OCI-LY1 (cell line): ENCODE measurements around the gene GIT2.
"Not testable (repeated sequence)": the region's sequence is repeated elsewhere in the genome, so short reads cannot be mapped to it uniquely, and the experiment has no call there.

ENCODE experiments used
- H2AFZ ChIP-seq: fragments of 200-600 bp; sonication (generic), shearing (Covaris generic); 2 replicates; pipeline ENCODE4 v1.6.0; 2014; ENCODE audit warnings: antibody characterized with exemption, mild to moderate bottlenecking, low read length
- H3F3A ChIP-seq: fragments of 200-600 bp; sonication (generic), shearing (Covaris generic); 2 replicates; pipeline ENCODE4 v1.6.0; 2014; ENCODE audit warnings: mild to moderate bottlenecking, antibody characterized with exemption, low read length, moderate library complexity; ENCODE audit not compliant: insufficient read depth
- H3K27ac ChIP-seq: fragments of 200-600 bp; sonication (generic); 2 replicates; pipeline ENCODE4 v1.5.1; 2014; ENCODE audit warnings: low read length, mixed run types, mild to moderate bottlenecking, low read depth; ENCODE audit not compliant: poor library complexity, severe bottlenecking
- H3K27me3 ChIP-seq: fragments of 200-600 bp; sonication (generic); 2 replicates; pipeline ENCODE4 v1.6.0; 2014; ENCODE audit warnings: antibody characterized with exemption, mild to moderate bottlenecking, low read length, moderate library complexity; ENCODE audit not compliant: insufficient read depth
- H3K36me3 ChIP-seq: fragments of 200-600 bp; sonication (generic); 2 replicates; pipeline ENCODE4 v1.6.1; 2014; ENCODE audit warnings: mild to moderate bottlenecking, antibody characterized with exemption, low read length, moderate library complexity, mixed read lengths; ENCODE audit not compliant: insufficient read depth
- H3K4me1 ChIP-seq: fragments of 200-600 bp; sonication (generic); 2 replicates; pipeline ENCODE4 v1.5.1; 2014; ENCODE audit warnings: mild to moderate bottlenecking, low read length, moderate library complexity; ENCODE audit not compliant: insufficient read depth, severe bottlenecking
- H3K4me2 ChIP-seq: fragments of 200-600 bp; sonication (generic), shearing (Covaris generic); 2 replicates; pipeline ENCODE4 v1.6.1; 2014; ENCODE audit warnings: low read length
- H3K4me3 ChIP-seq: fragments of 200-600 bp; sonication (generic); 2 replicates; pipeline ENCODE4 v1.5.1; 2014; ENCODE audit warnings: low read length, low read depth, mild to moderate bottlenecking, mixed read lengths; ENCODE audit not compliant: poor library complexity, severe bottlenecking
- H3K79me2 ChIP-seq: fragments of 200-600 bp; shearing (Covaris generic); 2 replicates; pipeline ENCODE4 v1.6.1; 2016; ENCODE audit warnings: mixed run types, low read length, mixed read lengths; ENCODE audit not compliant: insufficient read depth
- H3K9ac ChIP-seq: fragments of 200-600 bp; sonication (generic), shearing (Covaris generic); 2 replicates; pipeline ENCODE4 v1.6.1; 2014; ENCODE audit warnings: mild to moderate bottlenecking, low read length, mixed read lengths
- H3K9me2 ChIP-seq: fragments of 200-600 bp; sonication (generic), shearing (Covaris generic); 2 replicates; pipeline ENCODE4 v1.6.1; 2014; ENCODE audit warnings: low read depth, mild to moderate bottlenecking, low read length, mixed read lengths
- H3K9me3 ChIP-seq: fragments of 200-600 bp; shearing (Covaris generic); 2 replicates; pipeline ENCODE4 v1.6.1; 2014; ENCODE audit warnings: low read length, mixed read lengths
- H4K20me1 ChIP-seq: fragments of 200-600 bp; sonication (generic), shearing (Covaris generic); 2 replicates; pipeline ENCODE4 v1.6.0; 2016; ENCODE audit warnings: mild to moderate bottlenecking, low read length; ENCODE audit not compliant: insufficient read depth
- EZH2 ChIP-seq: fragments of 200-600 bp; sonication (generic), shearing (Covaris generic); IDR thresholded peaks from 2 replicates; pipeline ENCODE4 v1.8.0; 2017; ENCODE audit warnings: borderline replicate concordance, mixed run types, mild to moderate bottlenecking, antibody characterized with exemption, low read length, moderate library complexity, mixed read lengths
- TF ChIP-seq, protein P1 (sequence below): fragments of 200-600 bp; sonication (generic), shearing (Covaris generic); IDR thresholded peaks from 2 replicates; pipeline ENCODE4 v1.5.1; 2017; ENCODE audit warnings: mild to moderate bottlenecking, antibody characterized with exemption, low read length, moderate library complexity, mixed read lengths

GIT2 gene

DNA sequence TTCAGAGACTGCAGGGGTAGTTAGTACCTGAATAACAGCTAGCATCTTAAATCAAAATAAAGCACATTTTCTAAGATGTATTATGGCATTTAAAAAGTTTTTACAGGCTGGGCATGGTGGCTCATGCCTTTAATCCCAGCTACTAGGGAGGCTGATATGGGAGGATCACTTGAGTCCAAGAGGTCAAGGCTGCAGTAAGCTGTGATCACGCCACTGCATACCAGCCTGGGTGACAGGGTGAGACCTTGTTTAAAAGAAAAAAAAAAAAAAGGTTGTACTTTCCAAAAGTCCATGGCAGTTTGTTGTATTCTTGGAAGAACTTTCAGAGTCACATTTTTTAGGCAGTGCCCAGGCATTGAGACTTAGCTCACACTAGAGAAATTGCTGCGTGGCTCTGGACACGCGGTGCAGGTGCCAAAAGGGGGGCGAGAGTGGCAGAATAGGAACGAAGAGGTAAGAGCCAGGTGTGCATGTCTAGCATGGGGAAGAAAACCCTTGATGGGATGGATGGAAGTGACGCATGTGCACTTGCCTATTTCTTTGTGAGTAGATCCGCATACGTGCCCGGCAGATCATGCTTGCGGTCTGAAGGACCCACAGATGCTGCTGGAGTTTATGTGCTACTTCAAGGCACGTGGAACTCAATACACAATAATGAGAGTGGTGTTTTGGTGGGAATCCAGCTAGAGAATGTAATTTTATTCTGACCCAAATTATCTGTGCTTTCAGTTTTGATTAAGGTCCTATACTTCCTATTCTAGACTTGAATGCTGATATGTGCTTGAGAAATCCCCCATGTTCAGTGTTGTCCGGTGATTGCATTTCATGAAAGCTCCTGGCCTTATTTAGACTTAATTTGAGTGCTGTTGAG, 14.9 kb upstream of the GIT2 start:
- TF ChIP-seq, protein P1, sequence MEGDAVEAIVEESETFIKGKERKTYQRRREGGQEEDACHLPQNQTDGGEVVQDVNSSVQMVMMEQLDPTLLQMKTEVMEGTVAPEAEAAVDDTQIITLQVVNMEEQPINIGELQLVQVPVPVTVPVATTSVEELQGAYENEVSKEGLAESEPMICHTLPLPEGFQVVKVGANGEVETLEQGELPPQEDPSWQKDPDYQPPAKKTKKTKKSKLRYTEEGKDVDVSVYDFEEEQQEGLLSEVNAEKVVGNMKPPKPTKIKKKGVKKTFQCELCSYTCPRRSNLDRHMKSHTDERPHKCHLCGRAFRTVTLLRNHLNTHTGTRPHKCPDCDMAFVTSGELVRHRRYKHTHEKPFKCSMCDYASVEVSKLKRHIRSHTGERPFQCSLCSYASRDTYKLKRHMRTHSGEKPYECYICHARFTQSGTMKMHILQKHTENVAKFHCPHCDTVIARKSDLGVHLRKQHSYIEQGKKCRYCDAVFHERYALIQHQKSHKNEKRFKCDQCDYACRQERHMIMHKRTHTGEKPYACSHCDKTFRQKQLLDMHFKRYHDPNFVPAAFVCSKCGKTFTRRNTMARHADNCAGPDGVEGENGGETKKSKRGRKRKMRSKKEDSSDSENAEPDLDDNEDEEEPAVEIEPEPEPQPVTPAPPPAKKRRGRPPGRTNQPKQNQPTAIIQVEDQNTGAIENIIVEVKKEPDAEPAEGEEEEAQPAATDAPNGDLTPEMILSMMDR: no peak
- TF ChIP-seq EZH2: no peak
- H3K27me3 ChIP-seq: no peaks in the 10 kb centered on the region
- H3K4me1 ChIP-seq: peaks cover 51% of the 10 kb centered on the region
- H3K27ac ChIP-seq: peak overlapping the region; percentile 95
- H3K79me2 ChIP-seq: peaks cover 36% of the 10 kb centered on the region
- no peaks in the 10 kb centered on the region for H3K9me3 ChIP-seq
- peak overlapping the region; percentile 75 for H3K9ac ChIP-seq
- H3F3A ChIP-seq: peaks cover 5% of the 10 kb centered on the region; the same call in 1 of the 2 replicates
- no peaks in the 10 kb centered on the region for H3K9me2 ChIP-seq
- H2AFZ ChIP-seq: no peak overlapping the region
- H4K20me1 ChIP-seq: no peaks in the 10 kb centered on the region
- H3K4me2 ChIP-seq: peak overlapping the region; percentile 90
- peak overlapping the region; percentile 60 for H3K4me3 ChIP-seq
- H3K36me3 ChIP-seq: peaks cover 28% of the 10 kb centered on the region

DNA sequence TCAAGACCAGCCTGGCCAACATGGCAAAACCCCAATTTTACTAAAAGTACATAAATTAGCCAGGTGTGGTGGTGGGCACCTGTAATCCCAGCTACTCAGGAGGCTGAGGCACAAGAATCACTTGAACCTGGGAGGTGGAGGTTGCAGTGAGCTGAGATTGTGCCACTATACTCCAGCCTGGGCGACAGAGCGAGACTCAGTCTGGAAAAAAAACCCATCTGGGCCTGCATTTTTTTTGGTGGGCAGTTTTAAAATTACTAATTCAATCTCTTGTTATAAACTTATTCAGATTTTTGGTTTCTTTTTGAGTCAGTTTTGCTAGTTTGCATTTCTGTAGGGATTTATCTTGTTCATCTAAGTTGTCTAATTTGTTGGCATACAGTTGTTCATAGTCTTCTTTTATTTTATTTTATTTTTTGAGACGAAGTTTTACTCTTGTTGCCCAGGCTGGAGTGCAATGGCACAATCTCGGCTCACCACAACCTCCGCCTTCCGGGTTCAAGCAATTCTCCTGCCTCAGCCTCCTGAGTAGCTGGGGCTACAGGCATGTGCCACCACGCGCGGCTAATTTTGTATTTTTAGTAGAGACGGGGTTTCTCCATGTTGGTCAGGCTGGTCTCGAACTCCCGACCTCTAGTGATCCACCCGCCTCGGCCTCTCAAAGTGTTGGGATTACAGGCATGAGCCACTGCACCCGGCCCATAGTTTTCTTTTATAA, 12.7 kb upstream of the GIT2 start:
- not testable (repeated sequence) for H3K4me3 ChIP-seq, H3K27me3 ChIP-seq, H4K20me1 ChIP-seq, H2AFZ ChIP-seq, H3K9me2 ChIP-seq, H3K9me3 ChIP-seq, H3K9ac ChIP-seq, H3F3A ChIP-seq
- Histone ChIP-seq H3K4me2 (peak overlapping the region; percentile 90; the same call in 1 of the 2 replicates), H3K79me2 (peaks cover 39% of the 10 kb centered on the region), H3K27ac (peak overlapping the region; percentile 95), H3K4me1 (peaks cover 64% of the 10 kb centered on the region), H3K36me3 (peaks cover 18% of the 10 kb centered on the region)

DNA sequence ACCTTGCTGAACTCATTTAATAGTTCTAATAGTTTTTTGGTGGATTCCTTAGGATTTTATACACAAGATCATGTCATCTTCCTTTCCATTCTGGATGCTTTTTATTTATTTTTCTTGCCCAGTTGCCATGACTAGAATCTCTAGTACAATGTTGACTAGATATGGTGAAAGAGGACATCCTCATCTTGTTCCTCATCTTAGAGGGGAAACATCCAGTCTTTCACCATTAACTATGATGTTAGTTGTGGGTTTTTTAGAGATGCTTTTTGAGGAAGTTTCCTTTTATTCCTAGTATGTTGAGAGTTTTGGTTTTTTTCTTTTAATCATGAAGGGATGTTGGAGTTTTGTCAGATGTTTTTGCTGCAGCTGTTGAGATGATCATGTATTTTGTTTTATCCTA, 11.7 kb upstream of the GIT2 start:
- Histone ChIP-seq H2AFZ (no peak overlapping the region), H3K79me2 (peaks cover 39% of the 10 kb centered on the region), H3K4me3 (no peak overlapping the region), H3F3A (peaks cover 5% of the 10 kb centered on the region; the same call in 1 of the 2 replicates), H3K9me2 (no peaks in the 10 kb centered on the region), H3K9ac (no peak overlapping the region), H3K36me3 (peaks cover 17% of the 10 kb centered on the region), H3K27ac (no peak overlapping the region), H3K9me3 (no peaks in the 10 kb centered on the region), H3K4me1 (peaks cover 73% of the 10 kb centered on the region), H3K4me2 (no peak overlapping the region), H3K27me3 (no peaks in the 10 kb centered on the region), H4K20me1 (no peaks in the 10 kb centered on the region)
- no peak for TF ChIP-seq EZH2
- TF ChIP-seq, protein P1: no peak
